Right renal pelvis (tissue), 4 donors: ENCODE data around the gene LNPK. TPM values are rescaled to one million over a fixed set of nuclear protein-coding genes. Genes with fewer than 3 reads are reported as not detected.
A peak's percentile ranks its signal among the peaks of the same experiment; 100 is the strongest.
"Not testable (repeated sequence)": the region's sequence is repeated elsewhere in the genome, so short reads cannot be mapped to it uniquely, and the experiment has no call there.

Experiments used
- DNase-seq, 4 donors: peaks; one replicate each; pipeline ENCODE4 v3.0.0-alpha.2; 2013; ENCODE audit warnings: low read depth in 4 of 4, low spot score in 3 of 4, missing footprints in 1 of 4
- polyA plus RNA-seq, 4 donors: library from polyadenylated mRNA; unstranded; fragments of 120-200 nt; gene quantifications; one replicate each; pipeline ENCODE4 v1.2.1, GENCODE V29; 2013; ENCODE audit not compliant: insufficient read length in 4 of 4

LNPK gene, protein sequence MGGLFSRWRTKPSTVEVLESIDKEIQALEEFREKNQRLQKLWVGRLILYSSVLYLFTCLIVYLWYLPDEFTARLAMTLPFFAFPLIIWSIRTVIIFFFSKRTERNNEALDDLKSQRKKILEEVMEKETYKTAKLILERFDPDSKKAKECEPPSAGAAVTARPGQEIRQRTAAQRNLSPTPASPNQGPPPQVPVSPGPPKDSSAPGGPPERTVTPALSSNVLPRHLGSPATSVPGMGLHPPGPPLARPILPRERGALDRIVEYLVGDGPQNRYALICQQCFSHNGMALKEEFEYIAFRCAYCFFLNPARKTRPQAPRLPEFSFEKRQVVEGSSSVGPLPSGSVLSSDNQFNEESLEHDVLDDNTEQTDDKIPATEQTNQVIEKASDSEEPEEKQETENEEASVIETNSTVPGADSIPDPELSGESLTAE
- polyA plus RNA-seq: 10 to 100 TPM; 22.5 to 31.1 (median 27.1) TPM

- DNase-seq: peak; percentile 84 to 87 (median 86)
Measured at GRCh38 chr2:176001916-176002687, at the start of gene LNPK. Gene LNPK (minus strand): TSS chr2:176002267. CDS start chr2:175995584, 6,683 bp downstream.

GRCh38 chr2:176039375-176039774 lies 37.3 kb upstream of the LNPK start:
- DNase-seq: no peak

DNA sequence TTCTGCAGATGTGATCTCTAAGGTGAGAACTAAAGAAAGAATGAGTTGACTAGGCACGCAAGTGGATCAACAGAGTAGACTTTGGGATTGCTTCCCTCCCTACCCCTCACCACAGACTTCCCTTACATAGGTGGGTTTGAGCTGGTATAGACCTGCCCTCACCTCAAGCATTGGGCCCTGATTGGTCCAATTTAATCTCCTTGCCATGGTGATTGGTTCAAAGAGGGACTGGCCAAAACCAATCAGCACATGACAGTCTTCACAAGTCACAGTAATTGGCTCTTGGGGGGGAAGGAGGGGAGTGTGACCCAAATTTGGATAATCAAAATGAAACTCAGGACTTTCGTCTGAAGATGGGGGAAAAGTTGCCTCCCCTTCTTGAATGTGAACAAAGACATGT lies 36.6 kb upstream of the LNPK start:
- DNase-seq: no peak

GRCh38 chr2:176035013-176035691 lies 33.1 kb upstream of the LNPK start:
- DNase-seq: no peak

DNA sequence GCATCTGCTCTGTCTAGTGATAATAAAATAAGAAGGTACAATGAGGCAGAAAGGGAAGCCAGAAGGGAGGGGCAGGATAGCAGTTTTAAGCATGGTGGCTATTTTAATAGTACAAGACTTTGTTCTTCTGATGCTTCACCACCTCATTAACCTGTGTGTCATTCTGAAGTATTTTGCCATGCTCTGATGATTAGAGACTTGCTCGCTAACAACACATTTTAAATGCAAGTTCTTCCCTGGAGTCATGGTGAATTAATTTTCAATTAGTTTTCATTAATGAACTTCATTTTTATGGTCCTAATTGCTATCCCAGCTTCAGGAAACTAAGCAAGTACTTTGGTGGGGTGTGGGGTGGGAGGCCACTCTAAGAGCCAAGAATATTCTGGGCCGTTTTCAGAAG lies 25.7 kb upstream of the LNPK start:
- no peak for DNase-seq

GRCh38 chr2:176025932-176026331 lies 23.9 kb upstream of the LNPK start:
- no peak for DNase-seq

DNA sequence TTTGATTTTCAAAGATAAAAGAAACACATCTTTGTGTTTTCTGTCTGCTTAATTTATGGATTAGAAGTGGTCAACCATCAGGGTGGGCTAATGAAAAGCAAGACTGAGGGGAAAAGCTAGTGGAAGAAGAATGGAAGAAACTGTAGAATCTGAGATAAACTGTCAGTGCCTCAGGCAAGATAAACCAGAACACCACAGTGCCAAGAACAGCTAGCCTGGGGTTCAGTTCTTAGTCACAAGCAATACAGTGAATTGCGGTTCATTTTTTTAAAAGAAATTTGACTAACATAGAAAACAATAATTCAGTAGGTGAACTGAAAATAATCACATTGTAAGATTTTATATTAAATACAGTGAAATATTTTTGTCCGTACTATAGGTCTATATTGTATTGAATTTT lies 22.0 kb upstream of the LNPK start:
- DNase-seq: no peak

DNA sequence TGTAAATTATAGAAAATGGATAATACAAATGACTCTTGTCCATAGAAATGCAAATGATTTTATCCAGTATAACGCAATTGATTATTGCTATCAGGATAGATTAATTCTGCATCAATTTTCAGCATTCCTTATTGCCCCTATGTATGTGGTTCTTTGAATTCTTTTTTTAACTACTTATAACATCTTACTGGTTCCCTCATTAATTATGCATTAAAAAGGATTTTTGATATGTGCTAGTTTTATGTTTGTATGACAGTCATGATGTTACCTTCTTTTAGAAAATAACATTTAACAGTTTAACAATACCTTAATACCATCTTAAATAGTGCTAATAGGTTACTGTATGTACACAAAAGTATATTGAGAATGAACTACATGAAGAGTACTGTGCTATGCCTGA lies 20.0 kb upstream of the LNPK start:
- no peak for DNase-seq

- no peak for DNase-seq
Measured at GRCh38 chr2:176020400-176020799, 18.3 kb upstream of the LNPK start.

GRCh38 chr2:176018708-176019107 lies 16.6 kb upstream of the LNPK start:
- DNase-seq: no peak

- no peak for DNase-seq
Measured at GRCh38 chr2:176009445-176009844, 7.4 kb upstream of the LNPK start.

DNA sequence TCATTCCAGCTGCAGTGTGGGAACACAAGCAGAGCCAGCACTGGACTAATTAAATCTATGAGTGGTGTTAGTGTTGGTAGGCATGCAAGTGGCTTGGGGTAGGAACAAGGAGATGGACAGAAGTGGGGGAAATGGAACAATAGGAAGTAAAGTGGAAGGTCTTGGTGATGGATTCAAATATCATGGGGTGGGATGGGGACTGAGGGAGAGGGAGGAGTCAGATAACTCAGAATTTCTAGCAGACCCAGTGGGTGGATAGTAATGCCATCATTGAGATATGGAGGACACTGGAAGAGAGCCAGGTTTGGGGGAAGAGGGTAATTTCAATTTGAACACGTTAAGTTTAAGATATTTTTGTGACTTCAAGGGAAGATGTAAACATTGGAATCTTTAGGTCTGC lies 2.9 kb upstream of the LNPK start:
- DNase-seq: no peak

DNA sequence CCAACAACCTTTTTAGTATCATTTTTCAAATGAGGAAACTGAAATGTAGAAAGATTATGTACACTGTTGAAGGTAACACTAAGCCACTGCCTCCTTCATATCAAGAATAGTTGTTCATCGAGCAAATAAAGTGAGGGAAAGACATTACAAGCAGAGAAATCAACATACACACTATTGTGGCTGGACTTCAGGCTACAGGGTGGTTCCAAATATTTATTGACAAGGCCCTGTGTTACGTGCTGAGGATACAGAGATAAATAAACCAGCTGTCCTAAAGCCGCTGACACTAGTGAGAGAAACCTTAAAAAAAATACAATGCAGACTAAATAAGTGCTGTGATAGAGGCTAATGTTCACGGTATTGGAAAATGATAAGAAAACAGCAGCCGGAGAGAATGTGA lies 1.9 kb upstream of the LNPK start:
- DNase-seq: no peak

DNA sequence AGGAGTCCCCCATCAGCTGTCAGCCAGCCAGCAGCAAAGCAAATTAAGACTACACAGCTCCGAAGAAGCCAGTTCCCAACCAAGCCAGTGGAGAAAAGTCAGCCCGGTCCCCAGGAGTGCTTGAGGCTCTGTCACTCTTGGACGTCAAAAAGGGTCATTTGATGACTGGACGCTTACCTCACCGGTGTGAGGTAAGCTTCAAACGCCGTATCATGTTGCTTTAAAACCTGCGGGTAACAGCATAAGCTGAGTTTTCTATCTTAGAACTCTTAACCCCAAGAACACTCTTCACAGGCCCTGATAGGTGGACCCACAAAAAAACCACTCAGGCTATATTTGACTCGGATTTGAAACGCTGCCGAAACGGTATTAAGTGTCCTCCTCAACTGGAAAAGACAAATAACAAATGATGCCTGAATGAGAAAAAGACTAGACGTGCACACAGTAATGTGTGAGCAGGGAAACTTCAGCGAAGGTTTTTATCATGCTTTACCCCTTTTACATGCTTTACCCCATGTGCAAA lies 682 bp upstream of the LNPK start:
- peak in 1 of 4 donors; percentile 23 for DNase-seq

DNA sequence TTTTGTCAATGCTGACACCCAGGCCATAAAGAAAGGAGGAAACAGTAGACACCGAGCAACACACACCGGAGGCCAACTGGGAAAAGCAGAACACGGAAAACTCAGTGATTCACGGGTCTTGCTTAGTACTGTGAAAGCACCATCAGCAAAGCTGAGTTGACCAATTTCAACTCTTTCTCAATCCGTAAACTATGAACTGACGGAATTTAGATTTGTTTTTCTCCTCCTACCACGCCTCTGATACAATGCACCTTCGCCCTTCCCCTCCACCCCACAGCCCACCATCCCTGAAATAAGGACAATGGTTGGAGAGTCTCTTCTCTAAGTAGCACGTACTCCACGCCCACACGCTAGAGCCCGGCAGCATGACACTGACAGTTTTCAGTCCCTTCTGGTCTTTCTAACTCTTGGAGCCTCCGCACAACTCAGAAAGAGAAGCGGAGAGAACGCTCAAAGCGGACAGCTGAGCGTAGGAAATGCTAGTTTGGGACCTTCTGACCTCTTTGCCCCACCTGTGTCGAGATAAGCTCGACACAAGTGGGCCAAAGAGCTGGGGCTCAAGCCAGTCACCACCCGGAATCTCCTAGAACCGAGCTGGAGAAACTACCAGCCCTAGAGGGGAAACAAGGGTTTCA lies 669 bp downstream of the LNPK start:
- peak; percentile 12 to 54 (median 34) for DNase-seq

DNA sequence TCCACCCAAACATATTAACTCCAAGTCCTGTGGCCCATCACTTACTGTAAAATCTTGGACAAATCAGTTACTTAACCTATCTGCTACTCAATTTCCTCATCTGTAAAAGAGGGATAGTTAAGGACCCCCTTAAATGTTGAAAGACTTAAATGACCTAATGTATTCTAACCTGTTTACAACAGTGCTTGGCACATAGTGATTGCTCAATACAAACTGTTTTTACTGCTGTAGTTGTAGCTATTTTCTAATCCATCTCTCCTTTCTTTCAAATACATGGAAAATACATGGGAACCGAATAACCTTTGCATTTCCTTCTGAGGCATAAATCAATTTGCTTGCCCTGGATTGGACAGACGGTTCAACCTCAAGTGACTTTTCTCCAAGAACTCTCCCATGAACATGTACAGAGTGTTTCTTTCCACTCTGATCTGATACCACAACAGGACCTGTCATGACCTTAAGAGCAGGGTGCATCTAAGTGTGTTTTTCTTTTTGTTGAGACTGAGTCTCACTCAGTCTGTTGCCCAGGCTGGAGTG lies 2.7 kb downstream of the LNPK start:
- no peak for DNase-seq

DNA sequence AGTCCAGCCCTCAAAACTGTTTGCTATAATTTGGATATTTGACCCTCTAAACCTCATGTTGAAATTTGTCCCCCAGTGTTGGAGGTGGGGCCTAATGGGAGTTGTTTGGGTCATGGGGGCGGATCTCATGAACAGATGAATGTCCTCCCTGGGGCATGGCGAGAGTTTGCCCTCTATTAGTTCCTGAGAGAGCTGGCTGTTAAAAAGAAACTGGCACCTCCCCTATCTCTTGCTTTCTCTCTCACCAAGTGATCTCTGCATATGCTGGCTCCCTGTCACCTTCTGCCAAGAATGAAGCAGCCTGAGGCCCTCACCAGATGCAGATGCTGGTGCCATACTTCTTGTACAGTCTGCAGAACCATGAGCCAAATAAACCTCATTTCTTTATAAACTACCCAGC lies 12.0 kb downstream of the LNPK start:
- DNase-seq: no peak

DNA sequence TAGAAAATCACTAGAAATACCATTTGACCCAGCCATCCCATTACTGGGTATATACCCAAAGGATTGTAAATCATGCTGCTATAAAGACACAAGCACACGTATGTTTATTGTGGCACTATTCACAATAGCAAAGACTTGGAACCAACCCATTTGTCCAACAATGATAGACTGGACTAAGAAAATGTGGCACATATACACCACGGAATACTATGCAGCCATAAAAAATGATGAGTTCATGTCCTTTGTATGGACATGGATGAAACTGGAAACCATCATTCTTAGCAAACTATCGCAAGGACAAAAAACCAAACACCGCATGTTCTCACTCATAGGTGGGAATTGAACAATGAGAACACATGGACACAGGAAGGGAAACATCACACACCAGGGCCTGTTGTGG lies 14.9 kb downstream of the LNPK start:
- DNase-seq: not testable (repeated sequence)

- no peak for DNase-seq
Measured at GRCh38 chr2:175984846-175985245, 17.2 kb downstream of the LNPK start.

- DNase-seq: no peak
Measured at GRCh38 chr2:175981551-175981950, 20.5 kb downstream of the LNPK start.
